NCI-H2171 treated with DMSO at 0.1 percent for 48 hours (cell line): Measurements from ENCODE around the gene CDR2.
"Not testable (repeated sequence)": the region's sequence is repeated elsewhere in the genome, so short reads cannot be mapped to it uniquely, and the experiment has no call there.

Experiments
- DNase-seq: peaks from one replicate; lab custom pipeline; 2025; lab: John Stamatoyannopoulos, UW

Gene CDR2

GRCh38 chr16:22374311-22375116 is at the start of gene CDR2:
CDR2 (minus strand) TSS chr16:22374619; CDS start chr16:22374309, 310 bp downstream.
- peak; percentile 96 for DNase-seq

GRCh38 chr16:22423716-22424115 is 49.3 kb upstream of the CDR2 start:
- DNase-seq = no peak

- no peak for DNase-seq
Observed at GRCh38 chr16:22421136-22421535, 46.7 kb upstream of the CDR2 start.

- no peak for DNase-seq
Observed at GRCh38 chr16:22420606-22421135, 46.3 kb upstream of the CDR2 start.

- no peak for DNase-seq
Observed at GRCh38 chr16:22419908-22420307, 45.5 kb upstream of the CDR2 start.

GRCh38 chr16:22418826-22419225 is 44.4 kb upstream of the CDR2 start:
- no peak for DNase-seq

- DNase-seq = not testable (repeated sequence)
Observed at GRCh38 chr16:22417798-22418197, 43.4 kb upstream of the CDR2 start.

- DNase-seq = no peak
Observed at GRCh38 chr16:22417019-22417418, 42.6 kb upstream of the CDR2 start.

GRCh38 chr16:22413819-22414218 is 39.4 kb upstream of the CDR2 start:
- no peak for DNase-seq

GRCh38 chr16:22407486-22407885 is 33.1 kb upstream of the CDR2 start:
- DNase-seq = no peak

- DNase-seq = no peak
Observed at GRCh38 chr16:22402191-22402590, 27.8 kb upstream of the CDR2 start.

GRCh38 chr16:22400900-22401299 is 26.5 kb upstream of the CDR2 start:
- DNase-seq = no peak

- no peak for DNase-seq
Observed at GRCh38 chr16:22397931-22398330, 23.5 kb upstream of the CDR2 start.

GRCh38 chr16:22397464-22397863 is 23.0 kb upstream of the CDR2 start:
- DNase-seq = no peak

GRCh38 chr16:22395960-22396359 is 21.5 kb upstream of the CDR2 start:
- DNase-seq = no peak

GRCh38 chr16:22394121-22394520 is 19.7 kb upstream of the CDR2 start:
- no peak for DNase-seq

GRCh38 chr16:22388101-22388644 is 13.8 kb upstream of the CDR2 start:
- DNase-seq = no peak

- DNase-seq = no peak
Observed at GRCh38 chr16:22386976-22387375, 12.6 kb upstream of the CDR2 start.

GRCh38 chr16:22385196-22385595 is 10.8 kb upstream of the CDR2 start:
- no peak for DNase-seq

- no peak for DNase-seq
Observed at GRCh38 chr16:22383827-22384226, 9.4 kb upstream of the CDR2 start.

- DNase-seq = no peak
Observed at GRCh38 chr16:22381392-22381791, 7.0 kb upstream of the CDR2 start.

GRCh38 chr16:22380529-22380928 is 6.1 kb upstream of the CDR2 start:
- no peak for DNase-seq

- no peak for DNase-seq
Observed at GRCh38 chr16:22379656-22380055, 5.2 kb upstream of the CDR2 start.
